Measurements from ENCODE around the gene LHFPL6. TPM values are rescaled to one million over a fixed set of nuclear protein-coding genes. Genes with fewer than 3 reads are reported as not detected.

LHFPL6 gene
- total and polyA plus RNA-seq, 9 of the 15 experiments (the other 6 are each of a cell fraction or from before 2014, with no cell fraction given): 0.18 TPM; not detected in 8

GRCh38 chr13:39603424-39603947 is 493 bp upstream of the LHFPL6 start (continued):
- TF ChIP-seq, protein P1, sequence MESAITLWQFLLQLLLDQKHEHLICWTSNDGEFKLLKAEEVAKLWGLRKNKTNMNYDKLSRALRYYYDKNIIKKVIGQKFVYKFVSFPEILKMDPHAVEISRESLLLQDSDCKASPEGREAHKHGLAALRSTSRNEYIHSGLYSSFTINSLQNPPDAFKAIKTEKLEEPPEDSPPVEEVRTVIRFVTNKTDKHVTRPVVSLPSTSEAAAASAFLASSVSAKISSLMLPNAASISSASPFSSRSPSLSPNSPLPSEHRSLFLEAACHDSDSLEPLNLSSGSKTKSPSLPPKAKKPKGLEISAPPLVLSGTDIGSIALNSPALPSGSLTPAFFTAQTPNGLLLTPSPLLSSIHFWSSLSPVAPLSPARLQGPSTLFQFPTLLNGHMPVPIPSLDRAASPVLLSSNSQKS (CRISPR knock-in tag; IDR thresholded peaks at IDR 0.05): no peak
- TF ChIP-seq UBTF (IDR thresholded peaks at IDR 0.05; ENCODE audit: borderline replicate concordance in 1 of 2, low read depth in 2 of 2, low read length in 2 of 2) (no peak), ZNF212 (CRISPR knock-in tag; IDR thresholded peaks at IDR 0.05) (no peak), ZNF239 (CRISPR knock-in tag; IDR thresholded peaks at IDR 0.05) (no peak), ZNF583 (CRISPR knock-in tag; IDR thresholded peaks at IDR 0.05) (no peak), CCAR2 (IDR thresholded peaks at IDR 0.05; ENCODE audit: low read depth, low read length) (no peak), CBX5 (IDR thresholded peaks at IDR 0.05; ENCODE audit: borderline replicate concordance, low read depth) (no peak), GTF2F1 (IDR thresholded peaks at IDR 0.05; ENCODE audit: low read depth, low read length) (no peak), EP400 (IDR thresholded peaks at IDR 0.05) (no peak), SLC30A9 (CRISPR knock-in tag; IDR thresholded peaks at IDR 0.05) (no peak)
- TF ChIP-seq, protein P2, sequence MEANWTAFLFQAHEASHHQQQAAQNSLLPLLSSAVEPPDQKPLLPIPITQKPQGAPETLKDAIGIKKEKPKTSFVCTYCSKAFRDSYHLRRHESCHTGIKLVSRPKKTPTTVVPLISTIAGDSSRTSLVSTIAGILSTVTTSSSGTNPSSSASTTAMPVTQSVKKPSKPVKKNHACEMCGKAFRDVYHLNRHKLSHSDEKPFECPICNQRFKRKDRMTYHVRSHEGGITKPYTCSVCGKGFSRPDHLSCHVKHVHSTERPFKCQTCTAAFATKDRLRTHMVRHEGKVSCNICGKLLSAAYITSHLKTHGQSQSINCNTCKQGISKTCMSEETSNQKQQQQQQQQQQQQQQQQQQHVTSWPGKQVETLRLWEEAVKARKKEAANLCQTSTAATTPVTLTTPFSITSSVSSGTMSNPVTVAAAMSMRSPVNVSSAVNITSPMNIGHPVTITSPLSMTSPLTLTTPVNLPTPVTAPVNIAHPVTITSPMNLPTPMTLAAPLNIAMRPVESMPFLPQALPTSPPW (CRISPR knock-in tag; IDR thresholded peaks at IDR 0.05): no peak
